ENCODE measurements around the gene MAFF.

The MAFF gene

GRCh38 chr22:38250643-38251340, 49.0 kb downstream of the MAFF start:
- no peak for DNase-seq

DNA sequence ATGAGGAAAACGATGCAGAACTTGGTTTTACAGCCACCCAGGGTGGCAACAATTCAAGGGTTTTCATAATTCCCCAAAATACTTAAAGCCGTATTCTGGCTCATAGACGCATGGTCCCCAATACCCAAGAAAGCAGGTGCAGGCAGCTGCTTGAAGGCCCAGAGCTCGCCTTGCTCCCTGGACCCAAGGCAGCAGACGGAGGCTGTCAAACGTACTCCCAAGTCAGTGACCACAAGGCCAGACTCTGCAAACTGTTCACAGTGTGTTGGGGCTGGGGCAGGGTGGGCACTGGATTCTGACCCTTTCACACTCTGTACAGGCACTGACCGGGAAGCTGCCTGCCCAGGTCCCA, 49.5 kb downstream of the MAFF start:
- DNase-seq: no peak

DNA sequence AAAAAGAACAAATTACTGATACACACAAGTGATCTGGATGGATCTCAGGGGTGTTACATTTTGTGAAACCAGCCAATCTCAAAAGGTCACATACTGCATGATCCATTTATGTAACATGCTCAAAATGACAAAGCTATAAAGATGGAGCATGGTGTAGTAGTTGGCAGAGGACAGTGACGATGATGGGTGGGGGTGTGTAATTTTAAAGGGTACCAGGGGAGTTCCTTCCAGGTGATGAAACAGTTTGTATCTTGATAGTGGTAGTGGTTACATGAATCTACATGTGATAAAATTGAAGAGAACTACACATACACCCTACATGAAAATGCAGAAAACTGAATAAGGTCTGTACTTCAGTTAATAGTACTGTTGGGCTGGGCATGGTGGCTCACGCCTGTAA, 53.9 kb downstream of the MAFF start:
- DNase-seq: no peak

GRCh38 chr22:38257181-38257580, 55.4 kb downstream of the MAFF start:
- DNase-seq: no peak

DNA sequence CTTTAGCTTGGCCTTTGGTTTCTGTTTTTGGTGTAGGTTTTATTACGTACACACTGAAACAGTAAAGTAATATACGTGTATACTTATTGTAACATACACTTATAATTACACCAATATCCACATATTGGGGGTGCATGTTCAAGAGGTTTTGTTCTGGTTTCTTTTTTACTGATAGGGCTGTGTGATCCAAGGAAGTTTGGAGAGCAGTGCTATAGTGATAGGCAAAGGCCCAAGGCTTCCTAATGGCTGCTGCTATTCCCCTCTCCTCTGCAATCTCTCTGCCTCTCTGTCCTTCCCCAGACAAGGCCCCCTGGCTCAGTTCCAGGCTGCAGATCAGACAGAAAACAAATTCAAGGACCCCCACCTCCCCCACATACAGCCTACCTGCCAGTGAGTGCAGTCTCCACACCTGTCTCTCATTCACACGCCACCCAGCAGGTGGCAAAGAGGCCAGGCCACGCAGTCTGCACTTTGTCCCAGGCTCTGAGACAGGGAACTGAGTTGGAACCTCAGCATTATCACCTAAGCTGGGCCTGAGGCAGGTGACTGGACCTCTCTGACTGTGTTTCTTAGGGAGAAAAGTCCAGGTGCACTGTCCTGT, 56.0 kb downstream of the MAFF start:
- DNase-seq: no peak

- no peak for DNase-seq
Measured at GRCh38 chr22:38258895-38259294, 57.1 kb downstream of the MAFF start.

DNA sequence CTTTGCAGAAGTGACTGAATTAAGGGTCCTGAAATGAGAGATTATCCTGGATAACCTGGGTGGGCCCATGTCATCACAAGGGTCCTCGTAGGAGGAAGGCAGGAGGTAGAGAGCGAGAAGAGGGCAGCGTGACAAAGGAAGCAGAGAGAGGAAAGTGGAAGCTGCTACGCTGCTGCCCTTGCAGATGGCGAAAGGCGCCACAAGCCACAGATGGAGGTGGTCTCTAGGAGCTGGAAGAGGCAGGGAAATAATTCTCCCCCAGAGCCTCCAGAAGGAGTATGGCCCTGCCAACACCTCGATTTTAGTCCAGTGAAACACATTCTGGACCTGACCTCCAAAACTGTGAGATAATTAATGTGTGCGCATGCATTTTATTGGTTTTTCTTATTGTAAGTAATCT, 57.6 kb downstream of the MAFF start:
- no peak for DNase-seq

- peak; percentile 55 for DNase-seq
Measured at GRCh38 chr22:38260761-38261681, 59.2 kb downstream of the MAFF start.

- DNase-seq: peak; percentile 70
Measured at GRCh38 chr22:38262051-38262795, 60.4 kb downstream of the MAFF start.

- no peak for DNase-seq
Measured at GRCh38 chr22:38264322-38264843, 62.6 kb downstream of the MAFF start.

Measured in midbrain (tissue), 1 donor.